Chondrocyte (in vitro differentiated cells): Measurements from ENCODE around the gene ADAMTS18. TPM values are rescaled to one million over a fixed set of nuclear protein-coding genes. Genes with fewer than 3 reads are reported as not detected.
"Not testable (repeated sequence)": the region's sequence is repeated elsewhere in the genome, so short reads cannot be mapped to it uniquely, and the experiment has no call there.

ENCODE experiments used
- DNase-seq: peaks from one replicate; pipeline ENCODE4 v3.0.0; 2021; ENCODE audit warnings: mixed read lengths, low spot score
- H3K27ac Mint-ChIP-seq: one replicate; pipeline ENCODE4 v1.8.0; 2021; ENCODE audit warnings: mild to moderate bottlenecking, moderate library complexity, mixed read lengths; ENCODE audit not compliant: unreplicated experiment
- H3K27me3 Mint-ChIP-seq: 2 replicates; pipeline ENCODE4 v1.8.0; 2021; ENCODE audit warnings: low read depth, mixed read lengths
- H3K36me3 Mint-ChIP-seq: 2 replicates; pipeline ENCODE4 v1.8.0; 2021; ENCODE audit warnings: low read depth, mixed read lengths
- H3K4me1 Mint-ChIP-seq: 2 replicates; pipeline ENCODE4 v1.8.0; 2021; ENCODE audit warnings: low read depth, mild to moderate bottlenecking, mixed read lengths
- H3K4me3 Mint-ChIP-seq: one replicate; pipeline ENCODE4 v1.8.0; 2021; ENCODE audit warnings: mild to moderate bottlenecking, moderate library complexity, mixed read lengths; ENCODE audit not compliant: unreplicated experiment
- H3K9me3 Mint-ChIP-seq: 2 replicates; pipeline ENCODE4 v1.8.0; 2021; ENCODE audit warnings: low read depth, mixed read lengths
- CTCF ChIP-seq: fragments of 200-600 bp; sonication (generic); IDR thresholded peaks from 2 replicates; pipeline ENCODE4 v1.5.0; 2021; ENCODE audit warnings: antibody characterized with exemption, mild to moderate bottlenecking, moderate library complexity
- total RNA-seq: library from RNA; stranded (reverse); gene quantifications from 3 replicates; pipeline ENCODE4 v1.2.1, GENCODE V29; 2021

ADAMTS18 gene
- total RNA-seq, 1 donor from 2014 or later: not detected

GRCh38 chr16:77469634-77470033 is 34.8 kb upstream of the ADAMTS18 start:
- H3K36me3 Mint-ChIP-seq: no peaks in the 10 kb centered on the region
- DNase-seq: no peak

GRCh38 chr16:77468831-77469230 is 34.0 kb upstream of the ADAMTS18 start:
- no peaks in the 10 kb centered on the region for H3K36me3 Mint-ChIP-seq

More at GRCh38 chr16:77469634-77470033, 34.8 kb upstream of the ADAMTS18 start:
- H3K27ac Mint-ChIP-seq: no peak overlapping the region
- peaks cover 11% of the 10 kb centered on the region for H3K27me3 Mint-ChIP-seq
- TF ChIP-seq CTCF: no peak
- no peaks in the 10 kb centered on the region for H3K4me1 Mint-ChIP-seq
- H3K9me3 Mint-ChIP-seq: no peaks in the 10 kb centered on the region
- no peak overlapping the region for H3K4me3 Mint-ChIP-seq

GRCh38 chr16:77467821-77468335 is 33.0 kb upstream of the ADAMTS18 start:
- DNase-seq: no peak
- H3K4me3 Mint-ChIP-seq: no peak overlapping the region
- H3K9me3 Mint-ChIP-seq: no peaks in the 10 kb centered on the region
- no peak overlapping the region for H3K27ac Mint-ChIP-seq
- H3K4me1 Mint-ChIP-seq: no peaks in the 10 kb centered on the region
- no peaks in the 10 kb centered on the region for H3K36me3 Mint-ChIP-seq
- H3K27me3 Mint-ChIP-seq: peaks cover 8% of the 10 kb centered on the region
- TF ChIP-seq CTCF: no peak

More at GRCh38 chr16:77468831-77469230, 34.0 kb upstream of the ADAMTS18 start:
- TF ChIP-seq CTCF: no peak
- no peak overlapping the region for H3K4me3 Mint-ChIP-seq
- H3K27me3 Mint-ChIP-seq: peaks cover 11% of the 10 kb centered on the region
- no peaks in the 10 kb centered on the region for H3K9me3 Mint-ChIP-seq
- H3K4me1 Mint-ChIP-seq: no peaks in the 10 kb centered on the region
- H3K27ac Mint-ChIP-seq: no peak overlapping the region
- DNase-seq: no peak

GRCh38 chr16:77463659-77464058 is 28.8 kb upstream of the ADAMTS18 start:
- not testable (repeated sequence) for H3K27me3 Mint-ChIP-seq, DNase-seq, H3K4me3 Mint-ChIP-seq, H3K9me3 Mint-ChIP-seq, H3K27ac Mint-ChIP-seq, H3K4me1 Mint-ChIP-seq, H3K36me3 Mint-ChIP-seq

GRCh38 chr16:77462894-77463293 is 28.1 kb upstream of the ADAMTS18 start:
- Mint-ChIP-seq H3K9me3 (no peaks in the 10 kb centered on the region), H3K4me3 (no peak overlapping the region), H3K27ac (no peak overlapping the region), H3K36me3 (no peaks in the 10 kb centered on the region), H3K27me3 (peaks cover 11% of the 10 kb centered on the region), H3K4me1 (no peaks in the 10 kb centered on the region)
- no peak for TF ChIP-seq CTCF
- DNase-seq: no peak

GRCh38 chr16:77459534-77460254 is 24.9 kb upstream of the ADAMTS18 start:
- no peak for TF ChIP-seq CTCF

More at GRCh38 chr16:77459534-77460254, 24.9 kb upstream of the ADAMTS18 start:
- Mint-ChIP-seq H3K4me3 (no peak overlapping the region), H3K27me3 (peaks cover 15% of the 10 kb centered on the region), H3K4me1 (no peaks in the 10 kb centered on the region), H3K9me3 (no peaks in the 10 kb centered on the region), H3K36me3 (no peaks in the 10 kb centered on the region), H3K27ac (no peak overlapping the region)
- no peak for DNase-seq
